KMS-11 (cell line): Measurements from ENCODE around the gene RAB36.

Experiments
- H2AFZ ChIP-seq: fragments of 200-600 bp; sonication (generic); 2 replicates; pipeline ENCODE4 v1.6.1; 2016; ENCODE audit warnings: antibody characterized with exemption, mixed run types, low read depth
- H3K27ac ChIP-seq: fragments of 200-600 bp; sonication (generic); 2 replicates; pipeline ENCODE4 v1.6.1; 2016; ENCODE audit warnings: mild to moderate bottlenecking, mixed run types
- H3K27me3 ChIP-seq: fragments of 200-600 bp; sonication (generic); 2 replicates; pipeline ENCODE4 v1.6.1; 2017; ENCODE audit warnings: mild to moderate bottlenecking, low read depth, mixed run types, moderate library complexity; ENCODE audit not compliant: insufficient read depth
- H3K36me3 ChIP-seq: fragments of 200-600 bp; sonication (generic); 2 replicates; pipeline ENCODE4 v1.6.1; 2017; ENCODE audit warnings: mild to moderate bottlenecking, mixed run types; ENCODE audit not compliant: insufficient read depth
- H3K4me1 ChIP-seq: fragments of 200-600 bp; sonication (generic); 2 replicates; pipeline ENCODE4 v1.6.1; 2016; ENCODE audit warnings: mild to moderate bottlenecking, low read depth, mixed run types; ENCODE audit not compliant: poor library complexity, severe bottlenecking
- H3K4me2 ChIP-seq: fragments of 200-600 bp; sonication (generic); 2 replicates; pipeline ENCODE4 v1.7.0; 2016; ENCODE audit warnings: mild to moderate bottlenecking, mixed run types
- H3K4me3 ChIP-seq: fragments of 200-600 bp; sonication (generic); IDR thresholded peaks from 2 replicates; pipeline ENCODE4 v1.6.1; 2017; ENCODE audit warnings: low read depth, low read length, mixed read lengths; ENCODE audit not compliant: insufficient read depth
- H3K79me2 ChIP-seq: fragments of 200-600 bp; sonication (generic); 2 replicates; pipeline ENCODE4 v1.6.1; 2016; ENCODE audit warnings: low read depth, mixed run types; ENCODE audit not compliant: insufficient read depth
- H3K9ac ChIP-seq: fragments of 200-600 bp; sonication (generic); 2 replicates; pipeline ENCODE4 v1.6.1; 2016; ENCODE audit warnings: mild to moderate bottlenecking, mixed run types
- H4K20me1 ChIP-seq: fragments of 200-600 bp; sonication (generic); 2 replicates; pipeline ENCODE4 v1.6.1; 2016; ENCODE audit warnings: mild to moderate bottlenecking, mixed run types; ENCODE audit not compliant: insufficient read depth
- TF ChIP-seq, protein P1 (sequence below): fragments of 200-600 bp; sonication (generic); conservative IDR thresholded peaks from 2 replicates; pipeline ENCODE4 v1.6.1; 2017; ENCODE audit warnings: low read depth, mild to moderate bottlenecking, antibody characterized with exemption, low read length, moderate library complexity, mixed read lengths

RAB36 gene

DNA sequence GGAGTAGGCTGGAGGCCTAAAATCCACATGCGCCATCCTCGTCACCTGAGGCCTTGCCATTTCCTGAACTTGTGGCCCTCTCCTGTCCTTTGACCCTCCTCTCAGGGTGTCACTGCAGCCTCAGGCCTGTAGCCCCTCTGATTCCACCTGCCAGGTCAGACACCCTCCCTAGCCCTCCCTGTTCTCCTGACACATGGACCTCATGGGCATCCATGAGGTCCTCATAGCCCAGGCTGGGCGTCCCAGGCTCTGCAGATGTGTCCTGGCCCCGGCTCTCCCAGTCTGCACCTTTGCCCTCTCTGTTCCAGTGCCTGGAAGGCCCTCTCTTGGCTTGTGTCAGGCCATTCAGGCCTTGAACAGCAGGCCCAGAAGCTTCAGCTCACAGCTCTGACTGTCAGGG, 15.8 kb downstream of the RAB36 start:
- Histone ChIP-seq H3K36me3 (no peaks in the 10 kb centered on the region), H3K4me3 (no peak overlapping the region), H2AFZ (no peak overlapping the region), H3K4me1 (peaks cover 24% of the 10 kb centered on the region), H4K20me1 (no peaks in the 10 kb centered on the region), H3K27me3 (no peaks in the 10 kb centered on the region), H3K79me2 (no peaks in the 10 kb centered on the region), H3K4me2 (no peak overlapping the region), H3K9ac (no peak overlapping the region), H3K27ac (no peak overlapping the region)
- TF ChIP-seq, protein P1, sequence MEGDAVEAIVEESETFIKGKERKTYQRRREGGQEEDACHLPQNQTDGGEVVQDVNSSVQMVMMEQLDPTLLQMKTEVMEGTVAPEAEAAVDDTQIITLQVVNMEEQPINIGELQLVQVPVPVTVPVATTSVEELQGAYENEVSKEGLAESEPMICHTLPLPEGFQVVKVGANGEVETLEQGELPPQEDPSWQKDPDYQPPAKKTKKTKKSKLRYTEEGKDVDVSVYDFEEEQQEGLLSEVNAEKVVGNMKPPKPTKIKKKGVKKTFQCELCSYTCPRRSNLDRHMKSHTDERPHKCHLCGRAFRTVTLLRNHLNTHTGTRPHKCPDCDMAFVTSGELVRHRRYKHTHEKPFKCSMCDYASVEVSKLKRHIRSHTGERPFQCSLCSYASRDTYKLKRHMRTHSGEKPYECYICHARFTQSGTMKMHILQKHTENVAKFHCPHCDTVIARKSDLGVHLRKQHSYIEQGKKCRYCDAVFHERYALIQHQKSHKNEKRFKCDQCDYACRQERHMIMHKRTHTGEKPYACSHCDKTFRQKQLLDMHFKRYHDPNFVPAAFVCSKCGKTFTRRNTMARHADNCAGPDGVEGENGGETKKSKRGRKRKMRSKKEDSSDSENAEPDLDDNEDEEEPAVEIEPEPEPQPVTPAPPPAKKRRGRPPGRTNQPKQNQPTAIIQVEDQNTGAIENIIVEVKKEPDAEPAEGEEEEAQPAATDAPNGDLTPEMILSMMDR, result no peak

DNA sequence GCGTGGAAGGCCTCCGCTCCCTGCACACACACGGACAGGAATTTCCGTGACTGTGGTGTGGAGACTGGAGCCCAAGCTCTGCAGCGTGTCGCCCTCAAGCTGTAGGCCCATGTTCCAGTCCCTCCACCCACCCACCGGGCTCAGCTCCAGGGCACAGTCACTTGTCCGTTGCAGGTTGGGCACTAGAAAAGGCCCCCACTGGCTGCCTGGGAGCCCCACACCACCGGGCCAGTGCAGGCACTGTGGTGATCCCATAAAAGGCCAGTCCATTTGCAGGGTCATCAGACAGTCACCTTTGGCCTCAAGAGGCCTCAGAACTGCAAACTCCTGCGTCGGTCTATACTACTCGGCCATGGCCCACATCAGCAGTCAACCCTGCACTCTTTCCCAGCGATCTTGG, 16.3 kb downstream of the RAB36 start:
- H3K4me1 ChIP-seq, result peaks cover 18% of the 10 kb centered on the region
- no peak overlapping the region for H3K27ac ChIP-seq
- no peak overlapping the region for H3K4me2 ChIP-seq
- H4K20me1 ChIP-seq, result no peaks in the 10 kb centered on the region
- no peak overlapping the region for H3K9ac ChIP-seq
- H3K79me2 ChIP-seq, result no peaks in the 10 kb centered on the region
- TF ChIP-seq, protein P1, result no peak
- no peaks in the 10 kb centered on the region for H3K27me3 ChIP-seq
- H3K4me3 ChIP-seq, result no peak overlapping the region
- H2AFZ ChIP-seq, result no peak overlapping the region
- no peaks in the 10 kb centered on the region for H3K36me3 ChIP-seq

DNA sequence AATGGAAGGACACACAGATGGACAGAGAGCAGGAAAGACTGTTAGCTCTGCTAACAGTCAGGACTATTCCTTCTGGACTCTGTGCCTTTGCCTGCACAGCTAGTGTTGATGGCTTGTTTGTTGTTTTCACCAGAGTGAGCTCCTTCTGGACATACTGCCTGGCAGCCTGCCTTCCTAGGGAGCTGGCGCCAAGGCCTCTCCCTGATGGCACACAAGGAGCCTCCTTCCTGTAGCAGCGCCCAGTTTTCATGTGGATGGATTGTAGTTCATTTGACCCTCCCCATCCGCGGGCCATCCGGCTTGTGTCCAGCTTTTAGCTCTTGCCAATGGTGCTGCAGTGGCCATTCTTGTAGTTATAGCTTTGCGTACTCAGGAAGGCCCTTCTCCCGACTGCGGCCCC, 18.4 kb downstream of the RAB36 start:
- Histone ChIP-seq H3K27ac (no peak overlapping the region), H3K4me3 (no peak overlapping the region), H3K79me2 (no peaks in the 10 kb centered on the region), H3K9ac (no peak overlapping the region), H4K20me1 (no peaks in the 10 kb centered on the region), H3K4me1 (peaks cover 3% of the 10 kb centered on the region), H3K4me2 (no peak overlapping the region), H3K27me3 (no peaks in the 10 kb centered on the region), H3K36me3 (no peaks in the 10 kb centered on the region), H2AFZ (no peak overlapping the region)
- TF ChIP-seq, protein P1, result no peak

DNA sequence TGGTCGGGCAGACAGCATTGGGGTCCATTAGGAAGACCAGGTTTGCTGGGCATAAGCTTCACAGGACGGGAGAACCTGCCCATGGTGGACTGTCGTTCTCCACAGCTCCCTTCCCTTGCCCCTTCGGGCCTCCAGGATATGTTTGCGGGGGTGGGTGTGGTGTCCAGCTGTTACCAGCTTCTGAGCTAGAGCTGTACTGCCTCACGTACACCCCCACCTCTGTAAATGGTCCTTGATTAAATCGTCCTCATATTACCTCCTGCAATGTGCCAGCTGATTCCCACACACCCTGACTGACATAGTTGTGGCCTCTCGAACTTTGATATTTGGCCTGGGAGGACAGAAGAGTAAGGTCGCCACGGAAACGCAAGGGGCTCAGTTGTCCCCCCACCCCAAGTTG, 18.8 kb downstream of the RAB36 start:
- Histone ChIP-seq H3K27ac (no peak overlapping the region), H3K36me3 (no peaks in the 10 kb centered on the region), H3K9ac (no peak overlapping the region), H3K4me2 (no peak overlapping the region), H3K79me2 (no peaks in the 10 kb centered on the region), H3K4me3 (no peak overlapping the region), H4K20me1 (no peaks in the 10 kb centered on the region), H3K4me1 (no peaks in the 10 kb centered on the region), H3K27me3 (no peaks in the 10 kb centered on the region), H2AFZ (no peak overlapping the region)
- TF ChIP-seq, protein P1, result no peak
